PC-9 (cell line): Measurements from ENCODE around the gene ALG11. TPM values are rescaled to one million over a fixed set of nuclear protein-coding genes. Genes with fewer than 3 reads are reported as not detected.

Experiments
- BruUV-seq: library from RNA; stranded (reverse); fragments of 400-500 nt; replicated peaks from 2 replicates; lab custom pipeline; 2021; lab: Mats Ljungman, UMichigan
- CTCF ChIA-PET: fragments of 300-600 bp; sonication (Branson Sonifier 250); formaldehyde crosslinking; loops from one replicate; lab custom pipeline; 2022; ENCODE audit warnings: antibody characterized with exemption; lab: Charles Lee
- POLR2A ChIA-PET: fragments of 300-600 bp; sonication (Branson Sonifier 250); formaldehyde crosslinking; loops from one replicate; lab custom pipeline; 2022; ENCODE audit warnings: antibody characterized with exemption; ENCODE audit not compliant: unreplicated experiment; lab: Charles Lee
- DNase-seq, 2 experiments: peaks; one replicate each; pipeline versions ENCODE4 v3.0.0 to v3.0.0-alpha.2; 2015 to 2022; ENCODE audit warnings: mixed read lengths in 1 of 2
- H2AFZ ChIP-seq: fragments of 200-600 bp; sonication (generic); 2 replicates; pipeline ENCODE4 v1.8.1; 2017; ENCODE audit warnings: antibody characterized with exemption
- H3F3A ChIP-seq: fragments of 200-600 bp; sonication (generic); 2 replicates; pipeline ENCODE4 v1.8.1; 2017; ENCODE audit warnings: antibody characterized with exemption, mild to moderate bottlenecking, low read depth; ENCODE audit not compliant: insufficient read depth
- H3K27ac ChIP-seq: fragments of 200-600 bp; sonication (generic); 2 replicates; pipeline ENCODE4 v1.6.1; 2016; ENCODE audit warnings: mixed run types
- H3K27me3 ChIP-seq: fragments of 200-600 bp; sonication (generic); 2 replicates; pipeline ENCODE4 v1.6.1; 2016; ENCODE audit warnings: low read depth, mixed run types; ENCODE audit not compliant: insufficient read depth
- H3K36me3 ChIP-seq: fragments of 200-600 bp; sonication (generic); 2 replicates; pipeline ENCODE4 v1.6.1; 2016; ENCODE audit warnings: low read depth, mixed run types
- H3K4me1 ChIP-seq: fragments of 200-600 bp; sonication (generic); replicated peaks from 2 replicates; pipeline ENCODE4 v1.6.1; 2016; ENCODE audit warnings: mixed run types; ENCODE audit not compliant: insufficient read depth
- H3K4me2 ChIP-seq: fragments of 200-600 bp; sonication (generic); 2 replicates; pipeline ENCODE4 v1.6.1; 2017; ENCODE audit warnings: mixed run types
- H3K4me3 ChIP-seq: fragments of 200-600 bp; sonication (generic); 2 replicates; pipeline ENCODE4 v1.6.1; 2016; ENCODE audit warnings: mixed run types
- H3K79me2 ChIP-seq: fragments of 200-600 bp; sonication (generic); 2 replicates; pipeline ENCODE4 v1.6.1; 2017; ENCODE audit warnings: low read depth, mixed run types
- H3K9me2 ChIP-seq: fragments of 200-600 bp; sonication (generic); 2 replicates; pipeline ENCODE4 v1.8.1; 2017; ENCODE audit warnings: mild to moderate bottlenecking; ENCODE audit not compliant: insufficient read depth
- H3K9me3 ChIP-seq: fragments of 200-600 bp; sonication (generic); 2 replicates; pipeline ENCODE4 v1.8.1; 2016; ENCODE audit warnings: low read depth; ENCODE audit not compliant: insufficient read depth
- H4K20me1 ChIP-seq: fragments of 200-600 bp; sonication (generic); 2 replicates; pipeline ENCODE4 v1.8.1; 2017; ENCODE audit not compliant: insufficient read depth
- EZH2 ChIP-seq: fragments of 200-600 bp; sonication (generic); IDR thresholded peaks from 2 replicates; pipeline ENCODE4 v1.8.0; 2017; ENCODE audit warnings: antibody characterized with exemption, low read depth
- intact Hi-C: fragments of 100-400 bp; cut with micrococcal nuclease; formaldehyde crosslinking; loops from one replicate; pipeline ENCODE4 v1.10.0; 2022; ENCODE audit not compliant: unreplicated experiment
- total RNA-seq: library from RNA; stranded (reverse); gene quantifications from 2 replicates; pipeline ENCODE4 v1.2.3, GENCODE V29; 2021
- TF ChIP-seq, protein P1 (sequence below): fragments of 200-600 bp; sonication (generic); conservative IDR thresholded peaks from 2 replicates; pipeline ENCODE4 v1.6.1; 2017; ENCODE audit warnings: mixed run types, antibody characterized with exemption, mild to moderate bottlenecking, moderate library complexity

The ALG11 gene
- total RNA-seq, 1 experiment from 2014 or later: 15.0 TPM

DNA sequence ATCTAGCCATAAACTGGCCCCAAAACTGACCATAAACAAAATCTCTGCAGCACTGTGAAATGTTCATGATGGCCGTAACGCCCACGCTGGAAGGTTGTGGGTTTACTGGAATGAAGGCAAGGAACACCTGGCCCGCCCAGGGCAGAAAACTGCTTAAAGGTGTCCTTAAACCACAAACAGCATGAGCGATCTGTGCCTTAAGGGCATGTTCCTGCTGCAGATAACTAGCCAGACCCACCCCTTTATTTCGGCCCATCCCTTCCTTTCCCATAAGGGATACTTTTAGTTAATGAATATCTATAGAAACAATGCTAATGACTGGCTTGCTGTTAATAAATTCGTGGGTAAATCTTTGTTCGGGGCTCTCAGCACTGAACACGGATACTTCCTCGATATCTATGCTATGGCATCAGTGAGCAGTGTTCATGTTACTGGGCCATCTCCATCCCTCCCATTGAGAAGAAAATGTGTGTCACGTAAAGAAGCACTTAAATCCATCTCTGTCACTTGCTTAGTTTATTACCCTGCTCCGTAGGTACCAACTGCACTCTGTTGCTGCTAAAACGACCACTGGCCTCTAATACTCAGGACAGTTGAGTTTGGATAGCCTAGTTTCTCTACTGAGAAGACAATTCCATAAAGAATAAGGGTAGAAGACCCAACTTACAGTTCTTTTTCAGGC lies 6.2 kb upstream of the ALG11 start:
- intact Hi-C loops: no loop called here
- Histone ChIP-seq H2AFZ (no peak overlapping the region), H3K36me3 (no peaks in the 10 kb centered on the region), H3K9me2 (no peaks in the 10 kb centered on the region), H3F3A (no peaks in the 10 kb centered on the region), H3K27ac (no peak overlapping the region), H4K20me1 (no peaks in the 10 kb centered on the region), H3K27me3 (peaks cover 4% of the 10 kb centered on the region; the same call in 1 of the 2 replicates), H3K4me1 (no peaks in the 10 kb centered on the region), H3K4me2 (no peak overlapping the region), H3K79me2 (no peaks in the 10 kb centered on the region), H3K9me3 (no peaks in the 10 kb centered on the region), H3K4me3 (no peak overlapping the region)
- DNase-seq: no peak
- TF ChIP-seq, protein P1, sequence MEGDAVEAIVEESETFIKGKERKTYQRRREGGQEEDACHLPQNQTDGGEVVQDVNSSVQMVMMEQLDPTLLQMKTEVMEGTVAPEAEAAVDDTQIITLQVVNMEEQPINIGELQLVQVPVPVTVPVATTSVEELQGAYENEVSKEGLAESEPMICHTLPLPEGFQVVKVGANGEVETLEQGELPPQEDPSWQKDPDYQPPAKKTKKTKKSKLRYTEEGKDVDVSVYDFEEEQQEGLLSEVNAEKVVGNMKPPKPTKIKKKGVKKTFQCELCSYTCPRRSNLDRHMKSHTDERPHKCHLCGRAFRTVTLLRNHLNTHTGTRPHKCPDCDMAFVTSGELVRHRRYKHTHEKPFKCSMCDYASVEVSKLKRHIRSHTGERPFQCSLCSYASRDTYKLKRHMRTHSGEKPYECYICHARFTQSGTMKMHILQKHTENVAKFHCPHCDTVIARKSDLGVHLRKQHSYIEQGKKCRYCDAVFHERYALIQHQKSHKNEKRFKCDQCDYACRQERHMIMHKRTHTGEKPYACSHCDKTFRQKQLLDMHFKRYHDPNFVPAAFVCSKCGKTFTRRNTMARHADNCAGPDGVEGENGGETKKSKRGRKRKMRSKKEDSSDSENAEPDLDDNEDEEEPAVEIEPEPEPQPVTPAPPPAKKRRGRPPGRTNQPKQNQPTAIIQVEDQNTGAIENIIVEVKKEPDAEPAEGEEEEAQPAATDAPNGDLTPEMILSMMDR: no peak
- TF ChIP-seq EZH2: no peak
- BruUV-seq: no TSS peak
- ChIA-PET POLR2A (no interaction called here), CTCF (no interaction called here)

DNA sequence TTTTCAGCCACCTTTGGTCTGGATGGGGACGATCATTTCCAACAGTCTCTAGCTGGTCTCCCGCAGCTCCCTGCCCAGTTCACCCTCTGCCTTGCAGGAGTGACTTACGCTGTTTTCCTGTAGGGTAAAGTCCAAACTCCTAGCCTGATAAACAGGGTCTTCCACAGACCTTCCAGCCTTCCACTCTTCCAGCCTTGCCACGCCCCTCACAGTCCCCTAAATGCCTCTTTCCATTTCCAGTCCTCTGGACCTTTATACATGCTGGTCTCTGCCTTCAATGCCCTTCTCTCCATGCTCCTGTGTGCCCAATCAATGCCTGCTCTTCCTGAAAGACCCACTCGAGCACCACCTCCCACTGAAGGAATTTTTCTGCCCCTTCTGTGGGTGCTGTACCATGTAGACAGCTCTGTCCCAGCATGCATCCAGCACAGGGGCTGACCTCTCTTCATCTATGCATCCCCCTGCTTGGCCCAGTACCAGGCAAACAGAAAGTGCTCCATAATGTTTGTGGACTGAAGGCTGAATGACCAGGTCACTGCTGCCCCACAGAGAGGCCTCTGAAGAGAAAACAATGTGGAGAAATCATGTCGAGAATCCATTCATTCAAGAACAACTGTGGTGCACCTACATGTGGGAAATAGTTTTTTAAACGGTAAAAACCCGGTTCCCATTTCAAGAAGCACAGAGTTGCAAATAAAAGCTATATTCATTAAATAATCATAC lies 5.5 kb upstream of the ALG11 start:
- Histone ChIP-seq H3F3A (no peaks in the 10 kb centered on the region), H3K36me3 (no peaks in the 10 kb centered on the region), H3K79me2 (no peaks in the 10 kb centered on the region), H3K27ac (no peak overlapping the region), H3K4me2 (no peak overlapping the region), H3K27me3 (peaks cover 4% of the 10 kb centered on the region; the same call in 1 of the 2 replicates), H3K9me2 (no peaks in the 10 kb centered on the region), H4K20me1 (no peaks in the 10 kb centered on the region), H2AFZ (no peak overlapping the region), H3K4me1 (no peaks in the 10 kb centered on the region), H3K9me3 (no peaks in the 10 kb centered on the region), H3K4me3 (no peak overlapping the region)
- ChIA-PET CTCF (no interaction called here), POLR2A (no interaction called here)
- no peak for DNase-seq
- no TSS peak for BruUV-seq
- TF ChIP-seq, protein P1: no peak
- no peak for TF ChIP-seq EZH2
- intact Hi-C loops: no loop called here

- Histone ChIP-seq H2AFZ (no peak overlapping the region), H4K20me1 (no peaks in the 10 kb centered on the region), H3K79me2 (peaks cover 27% of the 10 kb centered on the region), H3K27ac (no peak overlapping the region), H3K4me2 (no peak overlapping the region), H3K9me2 (no peaks in the 10 kb centered on the region), H3K36me3 (no peaks in the 10 kb centered on the region), H3K27me3 (peaks cover 4% of the 10 kb centered on the region; the same call in 1 of the 2 replicates), H3F3A (no peaks in the 10 kb centered on the region), H3K4me3 (no peak overlapping the region), H3K4me1 (peaks cover 9% of the 10 kb centered on the region), H3K9me3 (no peaks in the 10 kb centered on the region)
- ChIA-PET POLR2A (no interaction called here), CTCF (no interaction called here)
- DNase-seq: no peak
- BruUV-seq: no TSS peak
- intact Hi-C loops: loop anchor here (5.0 kb wide), 1 partner anchor 442 kb away; the partner anchor contains the start of gene VPS36
- TF ChIP-seq, protein P1: no peak
- TF ChIP-seq EZH2: no peak
Measured at GRCh38 chr13:52009946-52010345, 2.3 kb upstream of the ALG11 start.
